ENCODE data around the gene GPR4. TPM values are rescaled to one million over a fixed set of nuclear protein-coding genes. Genes with fewer than 3 reads are reported as not detected.
"Not testable (repeated sequence)": the region's sequence is repeated elsewhere in the genome, so short reads cannot be mapped to it uniquely, and the experiment has no call there.

The GPR4 gene
- polyA plus RNA-seq, 1 donor, result 1.5 TPM

GRCh38 chr19:45623984-45624383 lies 22.0 kb upstream of the GPR4 start:
- no peak for DNase-seq (ENCODE audit: low read depth)

- no peak for DNase-seq (ENCODE audit: low read depth)
Measured at GRCh38 chr19:45621976-45622503, 20.0 kb upstream of the GPR4 start.

GRCh38 chr19:45621389-45621788 lies 19.4 kb upstream of the GPR4 start:
- DNase-seq (ENCODE audit: low read depth), result no peak

GRCh38 chr19:45616704-45617017 lies 14.6 kb upstream of the GPR4 start:
- DNase-seq (ENCODE audit: low read depth), result no peak

GRCh38 chr19:45615795-45616703 lies 14.0 kb upstream of the GPR4 start:
- no peak for DNase-seq (ENCODE audit: low read depth)

- DNase-seq (ENCODE audit: low read depth), result not testable (repeated sequence)
Measured at GRCh38 chr19:45615056-45615455, 13.0 kb upstream of the GPR4 start.

- DNase-seq (ENCODE audit: low read depth), result no peak
Measured at GRCh38 chr19:45613926-45614725, 12.1 kb upstream of the GPR4 start.

GRCh38 chr19:45608948-45609347 lies 6.9 kb upstream of the GPR4 start:
- no peak for DNase-seq (ENCODE audit: low read depth)

GRCh38 chr19:45607071-45608029 lies 5.3 kb upstream of the GPR4 start:
- DNase-seq (ENCODE audit: low read depth), result peak; percentile 20

GRCh38 chr19:45601115-45601514 lies 897 bp downstream of the GPR4 start:
- DNase-seq (ENCODE audit: low read depth), result no peak

- DNase-seq (ENCODE audit: low read depth), result no peak
Measured at GRCh38 chr19:45600340-45600885, 1.6 kb downstream of the GPR4 start.

- DNase-seq (ENCODE audit: low read depth), result no peak
Measured at GRCh38 chr19:45599286-45599685, 2.7 kb downstream of the GPR4 start.

- DNase-seq (ENCODE audit: low read depth), result no peak
Measured at GRCh38 chr19:45598267-45599001, 3.6 kb downstream of the GPR4 start.

GRCh38 chr19:45597425-45598111 lies 4.4 kb downstream of the GPR4 start:
- no peak for DNase-seq (ENCODE audit: low read depth)

- no peak for DNase-seq (ENCODE audit: low read depth)
Measured at GRCh38 chr19:45595814-45596213, 6.2 kb downstream of the GPR4 start.

GRCh38 chr19:45593520-45593919 lies 8.5 kb downstream of the GPR4 start:
- DNase-seq (ENCODE audit: low read depth), result no peak

- DNase-seq (ENCODE audit: low read depth), result no peak
Measured at GRCh38 chr19:45592366-45592765, 9.6 kb downstream of the GPR4 start.

- no peak for DNase-seq (ENCODE audit: low read depth)
Measured at GRCh38 chr19:45591638-45592005, 10.4 kb downstream of the GPR4 start.

GRCh38 chr19:45591004-45591637 lies 10.9 kb downstream of the GPR4 start:
- DNase-seq (ENCODE audit: low read depth), result no peak
